ENCODE results near the gene FHAD1.

The FHAD1 gene

DNA sequence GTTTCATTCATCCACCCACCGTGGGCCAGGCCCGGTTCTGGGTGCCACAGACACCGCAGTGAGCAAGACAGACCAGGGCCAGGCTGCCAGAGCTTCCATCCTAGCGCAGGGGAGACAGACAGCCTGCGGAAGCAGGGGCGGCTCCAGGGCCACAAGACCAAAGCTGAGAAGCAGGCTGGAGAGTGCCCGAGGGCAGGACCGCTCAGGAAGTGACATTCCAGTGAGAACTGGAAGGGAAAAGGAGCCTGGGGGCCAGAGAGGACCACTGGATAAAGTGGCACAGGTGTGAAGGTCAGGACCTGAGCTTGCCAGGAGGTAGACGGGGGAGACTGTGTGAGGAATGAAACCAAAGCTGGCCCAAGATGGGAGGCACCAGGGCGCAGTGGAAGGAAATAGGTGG lies 103.1 kb downstream of the FHAD1 start:
- Histone ChIP-seq H3K9me3 (ENCODE audit: severe bottlenecking) (no peaks in the 10 kb centered on the region), H3K36me3 (ENCODE audit: low read depth) (no peaks in the 10 kb centered on the region), H3K4me1 (ENCODE audit: insufficient read depth, poor library complexity, severe bottlenecking) (peaks cover 48% of the 10 kb centered on the region), H3K4me3 (ENCODE audit: severe bottlenecking) (no peak overlapping the region), H3K27ac (ENCODE audit: poor library complexity, severe bottlenecking) (no peak overlapping the region), H3K27me3 (ENCODE audit: insufficient read depth, poor library complexity, severe bottlenecking) (no peaks in the 10 kb centered on the region)
- TF ChIP-seq, protein P1, sequence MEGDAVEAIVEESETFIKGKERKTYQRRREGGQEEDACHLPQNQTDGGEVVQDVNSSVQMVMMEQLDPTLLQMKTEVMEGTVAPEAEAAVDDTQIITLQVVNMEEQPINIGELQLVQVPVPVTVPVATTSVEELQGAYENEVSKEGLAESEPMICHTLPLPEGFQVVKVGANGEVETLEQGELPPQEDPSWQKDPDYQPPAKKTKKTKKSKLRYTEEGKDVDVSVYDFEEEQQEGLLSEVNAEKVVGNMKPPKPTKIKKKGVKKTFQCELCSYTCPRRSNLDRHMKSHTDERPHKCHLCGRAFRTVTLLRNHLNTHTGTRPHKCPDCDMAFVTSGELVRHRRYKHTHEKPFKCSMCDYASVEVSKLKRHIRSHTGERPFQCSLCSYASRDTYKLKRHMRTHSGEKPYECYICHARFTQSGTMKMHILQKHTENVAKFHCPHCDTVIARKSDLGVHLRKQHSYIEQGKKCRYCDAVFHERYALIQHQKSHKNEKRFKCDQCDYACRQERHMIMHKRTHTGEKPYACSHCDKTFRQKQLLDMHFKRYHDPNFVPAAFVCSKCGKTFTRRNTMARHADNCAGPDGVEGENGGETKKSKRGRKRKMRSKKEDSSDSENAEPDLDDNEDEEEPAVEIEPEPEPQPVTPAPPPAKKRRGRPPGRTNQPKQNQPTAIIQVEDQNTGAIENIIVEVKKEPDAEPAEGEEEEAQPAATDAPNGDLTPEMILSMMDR (IDR thresholded peaks at IDR 0.05; ENCODE audit: poor library complexity, severe bottlenecking) = no peak
- no peak for ATAC-seq (ENCODE audit: low read depth)
- no peak for DNase-seq (ENCODE audit: low spot score)

DNA sequence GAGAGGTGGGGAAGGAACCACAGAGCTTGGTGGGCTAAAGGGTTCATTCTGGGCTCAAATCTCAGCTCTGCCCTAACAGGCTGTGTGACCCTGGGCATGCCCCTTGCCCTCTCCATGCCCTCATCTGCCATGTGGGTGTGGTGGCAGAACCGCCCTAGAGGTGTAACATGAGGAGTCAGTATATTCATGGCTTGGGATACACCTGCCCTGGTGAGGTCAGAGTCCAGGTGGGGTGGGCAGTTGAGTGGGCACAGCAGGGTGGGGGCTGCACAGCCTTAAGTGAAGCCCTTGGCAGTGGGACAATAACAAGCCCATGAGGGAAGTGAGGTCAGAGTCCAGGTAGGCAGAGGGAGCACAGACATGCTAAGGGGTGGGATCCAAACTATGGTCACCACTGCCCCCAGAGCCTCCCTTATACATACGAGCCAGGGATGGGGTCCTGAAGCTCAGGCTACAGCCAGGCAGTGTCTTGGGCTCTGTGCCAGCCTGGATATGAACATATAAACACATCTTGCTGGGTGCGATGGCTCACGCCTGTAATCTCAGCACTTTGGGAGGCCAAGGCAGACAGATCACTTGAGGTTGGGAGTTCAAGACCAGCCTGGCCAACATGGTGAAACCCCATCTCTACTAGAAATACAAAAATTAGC lies 103.7 kb downstream of the FHAD1 start:
- TF ChIP-seq, protein P1 (IDR thresholded peaks at IDR 0.05; ENCODE audit: poor library complexity, severe bottlenecking) = no peak
- Histone ChIP-seq H3K4me1 (ENCODE audit: insufficient read depth, poor library complexity, severe bottlenecking) (peaks cover 47% of the 10 kb centered on the region), H3K9me3 (ENCODE audit: severe bottlenecking) (no peaks in the 10 kb centered on the region), H3K36me3 (ENCODE audit: low read depth) (no peaks in the 10 kb centered on the region), H3K27ac (ENCODE audit: poor library complexity, severe bottlenecking) (peak overlapping the region; percentile 50), H3K4me3 (ENCODE audit: severe bottlenecking) (no peak overlapping the region), H3K27me3 (ENCODE audit: insufficient read depth, poor library complexity, severe bottlenecking) (no peaks in the 10 kb centered on the region)
- DNase-seq (ENCODE audit: low spot score) (no peak), ATAC-seq (ENCODE audit: low read depth) (no peak)

DNA sequence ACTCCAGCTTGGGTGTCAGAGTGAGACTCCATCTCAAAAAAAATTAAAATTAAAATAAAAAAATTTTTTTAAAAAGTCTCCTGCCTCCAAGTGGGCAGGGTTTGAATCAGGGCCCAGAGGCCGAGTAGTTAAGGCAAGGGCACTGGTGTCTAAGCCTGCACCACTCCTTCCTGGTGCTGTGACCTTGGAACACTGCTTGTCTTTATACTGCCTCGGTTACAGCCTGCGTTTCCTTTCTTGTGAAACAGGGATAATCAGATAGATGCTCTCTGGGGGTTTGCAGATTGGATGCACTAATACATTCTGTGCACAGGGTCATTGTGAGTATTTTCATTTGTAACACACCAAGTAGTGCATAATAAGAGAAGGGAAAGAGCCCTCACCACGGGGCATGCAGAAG lies 104.3 kb downstream of the FHAD1 start:
- TF ChIP-seq, protein P1 (IDR thresholded peaks at IDR 0.05; ENCODE audit: poor library complexity, severe bottlenecking) = no peak
- peak overlapping the region; percentile 50 for H3K27ac ChIP-seq (ENCODE audit: poor library complexity, severe bottlenecking)
- H3K4me3 ChIP-seq (ENCODE audit: severe bottlenecking) = no peak overlapping the region
- H3K27me3 ChIP-seq (ENCODE audit: insufficient read depth, poor library complexity, severe bottlenecking) = no peaks in the 10 kb centered on the region
- peaks cover 41% of the 10 kb centered on the region for H3K4me1 ChIP-seq (ENCODE audit: insufficient read depth, poor library complexity, severe bottlenecking)
- no peaks in the 10 kb centered on the region for H3K36me3 ChIP-seq (ENCODE audit: low read depth)
- no peaks in the 10 kb centered on the region for H3K9me3 ChIP-seq (ENCODE audit: severe bottlenecking)
- ATAC-seq (ENCODE audit: low read depth) (no peak), DNase-seq (ENCODE audit: low spot score) (no peak)

DNA sequence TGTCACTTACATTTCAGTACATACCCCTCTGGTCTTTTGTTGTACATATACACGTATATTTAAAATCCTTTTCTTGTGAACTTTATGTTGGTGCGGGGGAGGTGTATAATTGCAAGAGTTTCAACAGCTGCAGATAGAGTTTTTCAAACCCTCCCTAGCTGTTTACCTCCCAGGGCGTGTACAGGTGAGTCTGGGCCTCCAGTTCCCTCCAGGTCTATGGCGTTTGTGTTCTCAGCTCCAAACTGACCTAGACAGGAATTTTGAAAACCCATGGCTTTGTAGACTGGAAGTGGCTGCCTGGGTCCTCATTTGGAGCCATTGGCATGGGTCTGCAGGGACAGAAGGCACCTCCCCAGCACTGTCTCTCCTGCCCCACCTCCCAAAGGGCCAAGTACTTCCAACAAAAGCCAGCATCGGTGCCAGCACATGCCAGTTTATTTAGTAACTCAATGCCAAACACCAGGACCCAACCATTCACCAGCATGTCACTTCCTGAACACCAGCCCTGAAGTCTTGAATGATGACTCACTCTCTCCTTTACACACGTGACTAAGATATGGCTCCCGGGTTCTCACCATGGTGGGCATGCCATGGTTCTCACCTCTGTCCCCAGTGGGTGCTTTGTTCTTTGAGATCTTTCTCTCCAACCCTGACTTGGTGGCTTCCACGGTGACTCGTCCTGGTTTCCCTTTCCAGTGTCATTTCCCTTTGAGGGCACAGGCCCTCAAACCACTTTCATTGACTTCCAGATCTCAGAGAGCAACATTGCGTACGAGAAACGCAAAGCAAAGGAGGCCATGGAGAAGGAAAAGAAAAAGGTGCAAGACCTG lies 105.3 kb downstream of the FHAD1 start:
- Histone ChIP-seq H3K27ac (ENCODE audit: poor library complexity, severe bottlenecking) (peak overlapping the region; percentile 50), H3K9me3 (ENCODE audit: severe bottlenecking) (no peaks in the 10 kb centered on the region), H3K4me1 (ENCODE audit: insufficient read depth, poor library complexity, severe bottlenecking) (peaks cover 48% of the 10 kb centered on the region), H3K36me3 (ENCODE audit: low read depth) (no peaks in the 10 kb centered on the region), H3K27me3 (ENCODE audit: insufficient read depth, poor library complexity, severe bottlenecking) (no peaks in the 10 kb centered on the region), H3K4me3 (ENCODE audit: severe bottlenecking) (no peak overlapping the region)
- ATAC-seq (ENCODE audit: low read depth) = peak; percentile 82
- TF ChIP-seq, protein P1 (IDR thresholded peaks at IDR 0.05; ENCODE audit: poor library complexity, severe bottlenecking) = no peak
- DNase-seq (ENCODE audit: low spot score) = peak; percentile 86
